H1 (cell line): ENCODE measurements around the gene OGDHL. TPM values are rescaled to one million over a fixed set of nuclear protein-coding genes. Genes with fewer than 3 reads are reported as not detected.

ENCODE experiments used
- CTCF ChIA-PET: fragments of 300-600 bp; sonication (Branson Sonifier 250); formaldehyde crosslinking; loops from one replicate; lab custom pipeline; 2021; ENCODE audit not compliant: partially characterized antibody; lab: Charles Lee
- POLR2A ChIA-PET: fragments of 300-600 bp; sonication (Branson Sonifier 250); formaldehyde crosslinking; loops from one replicate; lab custom pipeline; 2021; ENCODE audit warnings: inconsistent platforms; ENCODE audit not compliant: partially characterized antibody; lab: Charles Lee
- DNase-seq, 2 experiments: peaks; one replicate each; pipeline versions ENCODE4 v3.0.0 to v3.0.0-alpha.2; 2010 to 2022; ENCODE audit warnings: low spot score in 2 of 2, low read depth in 1 of 2, mixed read lengths in 1 of 2
- FAIRE-seq: peaks from 2 replicates; lab custom pipeline; 2011; peaks lifted over from hg19 to GRCh38; lab: Jason Lieb, UNC
- H2AFZ ChIP-seq: 2 replicates; pipeline ENCODE4 v1.8.1; 2012; ENCODE audit warnings: low read length, inconsistent platforms
- H2AK5ac ChIP-seq: 2 replicates; pipeline ENCODE4 v1.6.1; 2013; ENCODE audit warnings: low read depth, low read length
- H2BK120ac ChIP-seq: replicated peaks from 2 replicates; pipeline ENCODE3; 2013; ENCODE audit warnings: low read depth, low read length, inconsistent platforms
- H2BK12ac ChIP-seq: 2 replicates; pipeline ENCODE4 v1.6.1; 2013; ENCODE audit warnings: low read depth, low read length
- H2BK15ac ChIP-seq: 2 replicates; pipeline ENCODE4 v1.6.1; 2013; ENCODE audit warnings: low read length
- H2BK20ac ChIP-seq: 2 replicates; pipeline ENCODE4 v1.6.1; 2013; ENCODE audit warnings: low read length
- H2BK5ac ChIP-seq: 2 replicates; pipeline ENCODE4 v1.6.1; 2013; ENCODE audit warnings: low read depth, low read length
- H3K14ac ChIP-seq: 2 replicates; pipeline ENCODE4 v1.6.1; 2013; ENCODE audit warnings: inconsistent platforms; ENCODE audit not compliant: insufficient read length
- H3K18ac ChIP-seq: 2 replicates; pipeline ENCODE4 v1.6.1; 2013; ENCODE audit warnings: low read length; ENCODE audit errors: extremely low read depth
- H3K23ac ChIP-seq: 2 replicates; pipeline ENCODE4 v1.6.1; 2013; ENCODE audit warnings: inconsistent platforms; ENCODE audit not compliant: insufficient read length
- H3K23me2 ChIP-seq: 2 replicates; pipeline ENCODE4 v1.6.1; 2013; ENCODE audit warnings: low read depth, low read length
- H3K27ac ChIP-seq: 2 replicates; pipeline ENCODE4 v1.6.1; 2011; ENCODE audit warnings: low read depth, low read length, inconsistent platforms
- H3K27me3 ChIP-seq, 4 experiments: replicated peaks in 1 of 4; 1 replicate in 1 of 4; 2 replicates in 3 of 4; pipeline versions ENCODE4 v1.6.1 to v1.8.1; 2011 to 2013; ENCODE audit warnings: low read length in 3 of 4, mild to moderate bottlenecking in 3 of 4, inconsistent platforms in 2 of 4, mixed read lengths in 2 of 4, moderate library complexity in 1 of 4; ENCODE audit not compliant: control insufficient read depth in 3 of 4, insufficient read depth in 3 of 4; ENCODE audit errors: extremely low read depth in 1 of 4
- H3K36me3 ChIP-seq, 4 experiments: 2 replicates each; pipeline versions ENCODE4 v1.6.1 to v1.8.1; 2011 to 2013; ENCODE audit warnings: mild to moderate bottlenecking in 4 of 4, low read length in 3 of 4, moderate library complexity in 2 of 4, control low read depth in 1 of 4, inconsistent platforms in 1 of 4; ENCODE audit not compliant: insufficient read depth in 4 of 4, control insufficient read depth in 2 of 4
- H3K4ac ChIP-seq: replicated peaks from 2 replicates; pipeline ENCODE3; 2013; ENCODE audit warnings: low read length, low read depth, mixed read lengths, inconsistent platforms; ENCODE audit not compliant: insufficient read length
- H3K4me1 ChIP-seq, 4 experiments: replicated peaks in 1 of 4; 1 replicate in 1 of 4; 2 replicates in 3 of 4; pipeline versions ENCODE4 v1.6.1 to v1.8.1; 2011 to 2013; ENCODE audit warnings: low read length in 3 of 4, inconsistent platforms in 2 of 4, mixed read lengths in 1 of 4; ENCODE audit not compliant: insufficient read depth in 4 of 4, control insufficient read depth in 3 of 4
- H3K4me2 ChIP-seq, 2 experiments: 2 replicates each; pipeline versions ENCODE4 v1.6.1 to v1.8.1; 2011 to 2013; ENCODE audit warnings: low read depth in 2 of 2, low read length in 2 of 2, control low read depth in 1 of 2, inconsistent platforms in 1 of 2, mild to moderate bottlenecking in 1 of 2; ENCODE audit not compliant: insufficient read depth in 1 of 2
- H3K4me3 ChIP-seq, 4 experiments: fragments of 200-600, 300-600 bp in 1 of 4; sonication (generic), shearing (Covaris generic), sonication (Bioruptor Twin) in 1 of 4; 2 replicates each; pipeline versions ENCODE4 v1.5.1 to v1.8.1; 2011 to 2016; ENCODE audit warnings: low read length in 4 of 4, low read depth in 3 of 4, control low read depth in 2 of 4, inconsistent platforms in 2 of 4, mild to moderate bottlenecking in 2 of 4, mixed read lengths in 1 of 4, moderate library complexity in 1 of 4; ENCODE audit not compliant: insufficient read depth in 2 of 4; ENCODE audit errors: extremely low read depth in 1 of 4
- H3K56ac ChIP-seq: replicated peaks from 2 replicates; pipeline ENCODE3; 2013; ENCODE audit warnings: low read depth, mild to moderate bottlenecking, mixed read lengths, low read length, inconsistent platforms; ENCODE audit not compliant: insufficient read length
- H3K79me1 ChIP-seq: 2 replicates; pipeline ENCODE4 v1.6.1; 2013; ENCODE audit warnings: low read depth, low read length, control low read depth
- H3K79me2 ChIP-seq, 2 experiments: 2 replicates each; pipeline versions ENCODE4 v1.6.1 to v1.8.1; 2012 to 2013; ENCODE audit warnings: low read length in 2 of 2, mild to moderate bottlenecking in 2 of 2, inconsistent platforms in 1 of 2; ENCODE audit not compliant: insufficient read depth in 2 of 2, control insufficient read depth in 1 of 2
- H3K9ac ChIP-seq, 4 experiments: replicated peaks in 1 of 4; 1 replicate in 1 of 4; 2 replicates in 3 of 4; pipeline versions ENCODE4 v1.6.1 to v1.8.1; 2011 to 2013; ENCODE audit warnings: low read depth in 3 of 4, low read length in 3 of 4, control low read depth in 2 of 4, mild to moderate bottlenecking in 2 of 4, moderate library complexity in 2 of 4, inconsistent platforms in 1 of 4; ENCODE audit errors: extremely low read depth in 1 of 4
- H3K9me3 ChIP-seq, 2 experiments: 2 replicates each; pipeline versions ENCODE4 v1.6.1 to v1.8.1; 2012 to 2013; ENCODE audit warnings: mild to moderate bottlenecking in 2 of 2, moderate library complexity in 2 of 2, control low read depth in 1 of 2, inconsistent platforms in 1 of 2, low read depth in 1 of 2, low read length in 1 of 2, mixed read lengths in 1 of 2; ENCODE audit not compliant: insufficient read depth in 2 of 2
- H4K20me1 ChIP-seq, 2 experiments: replicated peaks in 1 of 2; 2 replicates each; pipeline versions ENCODE3 to v1.8.1; 2011 to 2013; ENCODE audit warnings: inconsistent platforms in 2 of 2, low read length in 2 of 2, mild to moderate bottlenecking in 1 of 2; ENCODE audit not compliant: insufficient read depth in 2 of 2, control insufficient read depth in 1 of 2
- H4K5ac ChIP-seq: 2 replicates; pipeline ENCODE4 v1.6.1; 2013; ENCODE audit warnings: low read length, low read depth, mixed read lengths, inconsistent platforms; ENCODE audit not compliant: insufficient read length
- H4K8ac ChIP-seq: 2 replicates; pipeline ENCODE4 v1.8.0; 2013; ENCODE audit warnings: mild to moderate bottlenecking, moderate library complexity, low read length, inconsistent platforms; ENCODE audit not compliant: insufficient read depth; ENCODE audit errors: extremely low read depth
- H4K91ac ChIP-seq: replicated peaks from 2 replicates; pipeline ENCODE3; 2013; ENCODE audit warnings: low read length, mixed read lengths, inconsistent platforms; ENCODE audit not compliant: insufficient read length
- CEBPB ChIP-seq: IDR thresholded peaks from 2 replicates; pipeline ENCODE4 v1.6.1; 2012; ENCODE audit warnings: low read depth, low read length
- CREB1 ChIP-seq: IDR thresholded peaks from 2 replicates; pipeline ENCODE4 v1.6.1; 2012; ENCODE audit warnings: inconsistent platforms
- EP300 ChIP-seq, 2 experiments: IDR thresholded peaks; 1 replicate in 1 of 2; 2 replicates in 1 of 2; pipeline ENCODE4 v1.6.1; 2011 to 2012; ENCODE audit warnings: low read depth in 2 of 2, low read length in 2 of 2, mild to moderate bottlenecking in 2 of 2, borderline replicate concordance in 1 of 2, inconsistent platforms in 1 of 2, moderate library complexity in 1 of 2
- HDAC6 ChIP-seq: IDR thresholded peaks from one replicate; pipeline ENCODE4 v1.7.1; 2012; ENCODE audit warnings: low read depth, mild to moderate bottlenecking, inconsistent platforms, low read length, moderate library complexity
- SIRT6 ChIP-seq: IDR thresholded peaks from one replicate; pipeline ENCODE4 v1.7.1; 2012; ENCODE audit warnings: low read length, inconsistent platforms
- SIX5 ChIP-seq: IDR thresholded peaks from 2 replicates; pipeline ENCODE4 v1.6.1; 2011; ENCODE audit warnings: mild to moderate bottlenecking, low read depth, low read length
- TBP ChIP-seq: IDR thresholded peaks from 2 replicates; pipeline ENCODE4 v1.6.1; 2011; ENCODE audit warnings: low read depth, low read length, improper control_type of control experiment
- WGBS, 2 experiments: shearing (Covaris generic) in 1 of 2; methylation state at CpG; one replicate each; pipeline versions ENCODE4 v1.1.6 to v1.1.7; 2013 to 2015; ENCODE audit warnings: low lambda C conversion rate in 2 of 2, mixed read lengths in 2 of 2, inconsistent platforms in 1 of 2, low coverage in 1 of 2, missing lambda C conversion rate in 1 of 2; ENCODE audit not compliant: insufficient replicate concordance in 2 of 2, insufficient coverage in 1 of 2, insufficient read length in 1 of 2; ENCODE audit errors: extremely low coverage in 1 of 2, missing lambda C conversion rate in 1 of 2; 5-methylcytosine and 5-hydroxymethylcytosine counted together
- polyA plus RNA-seq, 7 experiments: library from polyadenylated mRNA; depleted of rRNA in 3 of 7; stranded (reverse) in 5 of 7; unstranded in 2 of 7; fragments of >200 nt in 5 of 7; fragments of 200-250 nt in 2 of 7; gene quantifications; 1 replicate in 5 of 7; 2 replicates in 1 of 7; 4 replicates in 1 of 7; pipeline versions ENCODE4 v1.2.1 to v1.2.3, GENCODE V29; 2011 to 2013; ENCODE audit warnings: missing spikeins in 2 of 7, mixed read lengths in 2 of 7
- total RNA-seq: library from RNA; stranded (reverse); fragmentation: NEBNext Ultra II Directional; extraction: Animal tissue kit (Norgen Biotek cat#: 25700); gene quantifications from 2 replicates; pipeline ENCODE4 v1.2.1, GENCODE V29; 2021

The OGDHL gene
- total and polyA plus RNA-seq, 2 of the 8 experiments (the other 6 are each of a cell fraction or from before 2014, with no cell fraction given) = 16.1 to 16.6 TPM

DNA sequence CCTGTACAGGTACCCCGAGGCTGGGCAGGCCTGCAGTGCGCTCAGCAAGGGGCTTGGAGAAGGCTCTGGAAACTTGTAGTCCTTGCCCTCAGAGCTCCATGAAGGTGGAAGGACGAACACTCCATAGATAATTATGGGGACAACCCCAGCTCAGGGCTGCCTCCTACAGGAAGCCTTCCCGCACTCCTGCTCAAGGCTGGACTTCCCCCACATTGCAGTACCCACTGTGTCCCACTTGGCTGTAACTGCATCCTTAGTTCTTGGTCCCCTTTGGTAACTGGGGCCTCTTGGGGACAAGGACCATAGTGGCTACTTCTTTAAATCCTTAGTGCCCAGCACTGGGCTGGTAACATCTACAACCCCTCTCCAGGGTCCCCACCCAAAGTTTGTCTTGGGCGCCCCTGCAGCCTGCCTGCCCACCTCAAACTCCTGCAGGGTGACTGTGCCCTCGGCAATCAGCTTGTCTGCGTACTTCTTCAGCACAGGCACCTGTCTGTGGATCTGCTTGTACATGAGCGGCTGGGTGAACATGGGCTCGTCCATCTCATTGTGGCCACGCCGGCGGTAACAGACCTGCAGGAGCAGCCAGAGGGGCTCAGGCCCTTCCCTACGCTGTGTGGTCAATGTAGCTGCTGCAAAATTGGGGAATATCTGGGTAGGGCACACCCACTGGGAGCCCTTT is 17.1 kb downstream of the OGDHL start:
- peaks cover 2 to 17% of the 10 kb centered on the region in 2 experiments for H4K20me1 ChIP-seq
- no peak overlapping the region for H2BK20ac ChIP-seq
- H4K8ac ChIP-seq = no peak overlapping the region; the same call in 1 of the 2 replicates
- no peak overlapping the region for H3K4ac ChIP-seq
- no peak overlapping the region for H2BK5ac ChIP-seq
- no peak overlapping the region for H3K23ac ChIP-seq
- H2BK120ac ChIP-seq = no peak overlapping the region
- H3K56ac ChIP-seq = no peak overlapping the region
- H2AFZ ChIP-seq = no peak overlapping the region
- no peak overlapping the region for H3K4me3 ChIP-seq
- H2AK5ac ChIP-seq = no peak overlapping the region
- no peak overlapping the region for H4K5ac ChIP-seq
- ChIA-PET POLR2A (interaction anchor here (1.1 kb wide), 1 partner anchor 10 kb away, joined by 3 read pairs; no protein-coding TSS in a partner anchor), CTCF (interaction anchor here (0.6 to 4.5 kb wide), 26 partner anchors 9 to 181 kb away, joined by 3 to 36 read pairs (median 4); partner anchors contain the start of gene CHAT)
- no peak overlapping the region for H3K27ac ChIP-seq
- no peak for FAIRE-seq
- H3K14ac ChIP-seq = no peak overlapping the region
- no peak overlapping the region for H4K91ac ChIP-seq
- no peak overlapping the region for H3K4me2 ChIP-seq
- H3K9me3 ChIP-seq = no peaks in the 10 kb centered on the region
- no peak overlapping the region for H2BK15ac ChIP-seq
- DNase-seq = no peak
- H3K27me3 ChIP-seq = no peaks in the 10 kb centered on the region
- WGBS, 2 experiments = 87% methylated on average over 13 of the region's 13 CpGs; no CpG with 5 or more reads in 1 of the 2 experiments
- no peaks in the 10 kb centered on the region; the same call in 1 of the 2 replicates for H3K79me1 ChIP-seq
- H3K36me3 ChIP-seq = peaks cover 0 to 13% (median 5%) of the 10 kb centered on the region in 4 experiments; a peak in 4 of 8 replicates
- no peak overlapping the region for H3K18ac ChIP-seq
- no peak overlapping the region for H3K9ac ChIP-seq
- H2BK12ac ChIP-seq = no peak overlapping the region
- peaks cover 11% of the 10 kb centered on the region; the same call in 1 of the 2 replicates for H3K23me2 ChIP-seq
- no peaks in the 10 kb centered on the region for H3K4me1 ChIP-seq
- no peaks in the 10 kb centered on the region for H3K79me2 ChIP-seq
- no peak for TF ChIP-seq HDAC6
- TF ChIP-seq EP300 (IDR thresholded peaks at IDR 0.05; ENCODE audit: borderline replicate concordance in 1 of 2, low read depth in 2 of 2, low read length in 2 of 2) = no peak
- TF ChIP-seq CREB1 = no peak
- no peak for TF ChIP-seq SIX5
- no peak for TF ChIP-seq CEBPB
- no peak for TF ChIP-seq TBP
- no peak for TF ChIP-seq SIRT6
